SHP77 (cell line): Measurements from ENCODE around the gene KRTAP12-1.
"Not testable (repeated sequence)": the region's sequence is repeated elsewhere in the genome, so short reads cannot be mapped to it uniquely, and the experiment has no call there.

Experiments used
- DNase-seq, 2 experiments: peaks; one replicate each; lab custom pipeline; 2025; lab: John Stamatoyannopoulos, UW

Gene KRTAP12-1

GRCh38 chr21:44644878-44645277 is 37.1 kb downstream of the KRTAP12-1 start:
- DNase-seq: no peak

GRCh38 chr21:44643741-44644310 is 38.1 kb downstream of the KRTAP12-1 start:
- no peak for DNase-seq

- DNase-seq: no peak
Measured at GRCh38 chr21:44640761-44641160, 41.2 kb downstream of the KRTAP12-1 start.

GRCh38 chr21:44639331-44639655 is 42.7 kb downstream of the KRTAP12-1 start:
- no peak for DNase-seq

- not testable (repeated sequence) for DNase-seq
Measured at GRCh38 chr21:44638506-44639330, 43.2 kb downstream of the KRTAP12-1 start.

- peak in 1 of 2 experiments; percentile 44 for DNase-seq
Measured at GRCh38 chr21:44637851-44638348, 44.1 kb downstream of the KRTAP12-1 start.

GRCh38 chr21:44637018-44637850 is 44.7 kb downstream of the KRTAP12-1 start, which contains the start of gene KRTAP10-10:
Gene KRTAP10-10, plus strand, starts transcription at chr21:44637356. Its CDS starts 62 bp downstream, at chr21:44637418.
- peak; percentile 24 to 39 for DNase-seq

- DNase-seq: no peak
Measured at GRCh38 chr21:44636209-44637017, 45.5 kb downstream of the KRTAP12-1 start.

- DNase-seq: no peak
Measured at GRCh38 chr21:44632067-44632466, 49.9 kb downstream of the KRTAP12-1 start.
